Dendritic cell treated with granulocyte-macrophage colony-stimulating factor and Interleukin-4, amounts not matched to agents 40 ng/mL and 50 ng/mL, for 4 days (primary cell): Measurements from ENCODE around the gene ITGA3.

Source experiments
- H3K27ac Mint-ChIP-seq: one replicate; pipeline ENCODE4 v1.8.0; 2022; ENCODE audit warnings: mild to moderate bottlenecking, mixed read lengths
- H3K27me3 Mint-ChIP-seq: one replicate; pipeline ENCODE4 v1.8.0; 2022; ENCODE audit warnings: mild to moderate bottlenecking, mixed read lengths
- H3K36me3 Mint-ChIP-seq: one replicate; pipeline ENCODE4 v1.8.0; 2022; ENCODE audit warnings: low read depth, mixed read lengths
- H3K4me1 Mint-ChIP-seq: one replicate; pipeline ENCODE4 v1.8.0; 2022; ENCODE audit warnings: low read depth, mixed read lengths
- H3K4me3 Mint-ChIP-seq: one replicate; pipeline ENCODE4 v1.8.0; 2022; ENCODE audit warnings: mild to moderate bottlenecking, moderate library complexity, mixed read lengths
- H3K9me3 Mint-ChIP-seq: one replicate; pipeline ENCODE4 v1.8.0; 2022; ENCODE audit warnings: mixed read lengths
- intact Hi-C: fragments of 100-400 bp; cut with micrococcal nuclease; formaldehyde crosslinking; loops from one replicate; pipeline ENCODE4 v1.15.0; 2022

Gene ITGA3

DNA sequence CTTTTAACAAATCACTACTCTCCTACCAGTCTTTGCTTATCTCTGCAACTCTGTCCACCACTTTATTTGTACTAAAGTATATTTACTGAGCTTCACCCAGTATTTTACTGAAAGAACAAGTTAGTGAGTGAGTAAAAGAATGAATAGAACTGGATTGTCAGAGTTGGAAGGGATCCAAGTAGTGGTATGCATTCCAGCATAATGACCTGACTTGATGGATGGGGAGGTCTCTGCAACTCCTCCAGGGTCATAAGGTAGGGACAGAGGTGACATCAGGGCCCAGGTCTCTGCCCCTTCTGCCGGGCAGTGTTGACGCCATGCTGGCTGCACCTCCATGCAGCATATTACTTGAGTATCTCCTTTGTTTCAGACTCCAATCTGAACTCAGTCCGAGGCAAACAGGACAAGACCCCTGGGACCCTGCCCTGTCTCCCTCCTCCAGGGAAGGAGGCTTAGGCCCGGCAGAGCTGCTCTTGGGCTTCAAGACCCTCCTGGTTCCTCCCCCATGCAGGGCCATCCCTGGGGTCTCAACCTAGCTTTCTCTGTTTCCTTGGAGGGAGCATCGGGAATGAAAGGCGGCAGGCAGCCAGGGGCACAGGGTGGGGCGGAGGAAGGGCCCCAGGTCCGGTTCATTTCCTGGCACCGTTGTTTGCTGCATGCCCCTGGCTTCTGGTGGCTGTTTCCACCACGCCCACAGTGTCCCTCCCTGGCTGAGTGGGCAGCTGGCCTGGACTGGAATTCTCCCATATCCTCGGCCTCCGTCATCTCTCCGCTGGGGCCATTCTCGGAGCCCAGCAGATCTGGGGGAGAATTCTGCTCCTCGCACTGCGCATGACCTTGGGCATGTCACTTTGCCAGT, 12.4 kb upstream of the ITGA3 start:
- H3K4me1 Mint-ChIP-seq = peaks cover 6% of the 10 kb centered on the region
- H3K36me3 Mint-ChIP-seq = no peaks in the 10 kb centered on the region
- H3K9me3 Mint-ChIP-seq = no peaks in the 10 kb centered on the region
- H3K4me3 Mint-ChIP-seq = no peak overlapping the region
- no peak overlapping the region for H3K27ac Mint-ChIP-seq
- peaks cover 20% of the 10 kb centered on the region for H3K27me3 Mint-ChIP-seq
- intact Hi-C loops = no loop called here

DNA sequence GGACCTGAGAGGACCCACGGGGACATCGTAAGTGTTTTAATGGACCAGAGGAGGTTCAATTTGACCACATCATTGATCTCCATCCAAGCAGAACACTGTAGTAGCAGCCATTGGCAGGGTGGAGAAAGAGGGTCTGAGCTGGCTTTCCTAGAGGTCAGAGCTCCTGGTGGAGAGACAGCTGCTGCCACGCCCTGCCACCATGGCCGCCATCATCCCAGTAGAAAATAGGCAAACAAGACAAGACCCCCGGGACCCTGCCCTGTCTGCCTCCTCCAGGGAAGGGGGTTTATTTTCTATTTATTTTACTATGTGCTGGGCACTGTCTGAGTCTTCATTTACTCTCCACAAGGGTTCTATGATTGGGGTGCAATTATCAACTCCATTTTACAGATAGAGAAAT, 11.4 kb upstream of the ITGA3 start:
- Mint-ChIP-seq H3K36me3 (no peaks in the 10 kb centered on the region), H3K4me1 (peaks cover 6% of the 10 kb centered on the region), H3K9me3 (no peaks in the 10 kb centered on the region), H3K27me3 (peaks cover 24% of the 10 kb centered on the region), H3K27ac (no peak overlapping the region), H3K4me3 (no peak overlapping the region)
- intact Hi-C loops = no loop called here

DNA sequence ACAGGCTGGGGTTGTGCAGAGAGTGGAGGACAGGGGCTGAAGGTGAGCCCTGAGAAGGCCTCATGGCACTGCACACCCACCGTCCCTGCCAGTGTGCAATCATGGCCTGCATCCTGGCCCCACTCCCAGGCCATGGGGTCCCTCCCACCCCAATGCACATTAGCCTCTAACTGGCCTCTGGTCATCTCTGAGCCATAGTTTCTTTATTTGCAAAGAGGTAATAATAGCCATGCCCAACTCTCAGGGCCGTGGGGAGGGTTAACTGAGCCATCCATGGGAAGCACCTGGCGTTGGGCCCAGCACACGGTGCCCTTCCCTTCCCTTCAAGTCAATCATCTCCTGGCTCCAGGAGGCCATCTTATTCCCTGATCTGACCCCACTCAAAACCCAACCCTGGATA, 10.8 kb upstream of the ITGA3 start:
- no peaks in the 10 kb centered on the region for H3K9me3 Mint-ChIP-seq
- peaks cover 26% of the 10 kb centered on the region for H3K27me3 Mint-ChIP-seq
- H3K36me3 Mint-ChIP-seq = no peaks in the 10 kb centered on the region
- H3K4me3 Mint-ChIP-seq = no peak overlapping the region
- H3K27ac Mint-ChIP-seq = no peak overlapping the region
- H3K4me1 Mint-ChIP-seq = peaks cover 6% of the 10 kb centered on the region
- intact Hi-C loops = no loop called here

DNA sequence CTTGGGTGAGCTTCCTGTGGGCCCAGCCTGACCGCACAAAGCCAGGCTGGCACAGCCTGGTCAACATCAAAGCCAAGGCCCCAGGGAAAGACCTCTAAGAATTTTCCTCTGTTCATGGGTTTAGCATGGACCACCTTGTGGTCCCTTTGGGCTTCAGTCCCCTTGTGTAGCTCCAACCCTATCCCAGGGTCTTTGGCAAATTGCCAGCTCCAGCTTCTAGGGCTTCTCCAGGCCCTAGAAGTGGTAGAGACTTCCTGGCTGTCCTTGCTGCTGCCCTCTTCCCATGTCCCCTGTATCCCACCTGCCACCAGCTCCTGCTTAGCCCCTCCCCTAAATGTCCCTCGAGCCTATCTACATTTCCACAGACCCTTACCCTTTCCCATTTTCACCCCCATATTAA, 9.7 kb upstream of the ITGA3 start:
- H3K4me3 Mint-ChIP-seq = no peak overlapping the region
- intact Hi-C loops = no loop called here
- H3K9me3 Mint-ChIP-seq = no peaks in the 10 kb centered on the region
- peaks cover 23% of the 10 kb centered on the region for H3K27me3 Mint-ChIP-seq
- H3K27ac Mint-ChIP-seq = no peak overlapping the region
- peaks cover 9% of the 10 kb centered on the region for H3K4me1 Mint-ChIP-seq
- H3K36me3 Mint-ChIP-seq = no peaks in the 10 kb centered on the region

DNA sequence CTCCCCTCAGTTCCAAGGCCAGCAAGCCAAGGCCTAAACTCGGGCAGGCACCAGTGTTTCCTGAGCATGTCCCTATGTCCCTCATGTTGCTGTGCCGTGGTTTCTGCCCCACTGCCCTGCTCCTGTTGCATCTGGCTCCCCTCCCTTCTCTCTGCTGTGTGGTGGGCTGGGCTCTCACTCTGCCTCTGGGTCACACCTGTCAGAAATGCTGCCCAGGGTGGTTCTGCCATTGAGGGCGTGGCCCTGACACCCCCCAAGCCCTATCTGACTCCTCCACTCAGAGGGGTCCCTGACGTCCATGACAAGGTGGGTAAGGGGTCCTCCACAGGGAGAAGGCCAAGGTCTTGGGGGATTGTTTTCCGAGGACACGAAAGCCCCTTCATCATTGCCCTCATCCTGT, 9.2 kb upstream of the ITGA3 start:
- Mint-ChIP-seq H3K27ac (no peak overlapping the region), H3K9me3 (no peaks in the 10 kb centered on the region), H3K4me3 (no peak overlapping the region), H3K36me3 (no peaks in the 10 kb centered on the region), H3K4me1 (peaks cover 12% of the 10 kb centered on the region), H3K27me3 (peaks cover 24% of the 10 kb centered on the region)
- intact Hi-C loops = no loop called here

DNA sequence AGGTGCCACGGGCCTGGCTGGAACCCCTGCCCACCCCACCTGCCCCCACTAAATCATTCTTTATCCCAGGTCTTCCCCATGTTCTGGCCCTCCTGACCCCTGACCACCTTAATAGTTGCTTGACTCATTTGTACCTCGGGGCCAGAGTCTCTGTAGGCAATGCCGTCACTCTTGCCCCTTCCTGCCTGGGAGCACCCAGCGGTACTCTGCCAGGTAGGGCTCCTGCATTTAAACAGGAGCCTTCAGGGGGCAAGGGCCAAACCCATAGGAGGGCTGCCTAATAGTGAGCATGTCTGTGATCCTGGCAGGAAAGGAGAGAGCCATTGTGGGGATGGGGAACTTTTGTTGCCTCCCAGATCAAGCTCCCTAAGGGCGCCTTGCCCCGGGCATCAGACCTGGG, 8.8 kb upstream of the ITGA3 start:
- peaks cover 26% of the 10 kb centered on the region for H3K27me3 Mint-ChIP-seq
- H3K4me1 Mint-ChIP-seq = peaks cover 12% of the 10 kb centered on the region
- intact Hi-C loops = no loop called here
- H3K27ac Mint-ChIP-seq = no peak overlapping the region
- no peak overlapping the region for H3K4me3 Mint-ChIP-seq
- H3K9me3 Mint-ChIP-seq = no peaks in the 10 kb centered on the region
- no peaks in the 10 kb centered on the region for H3K36me3 Mint-ChIP-seq

DNA sequence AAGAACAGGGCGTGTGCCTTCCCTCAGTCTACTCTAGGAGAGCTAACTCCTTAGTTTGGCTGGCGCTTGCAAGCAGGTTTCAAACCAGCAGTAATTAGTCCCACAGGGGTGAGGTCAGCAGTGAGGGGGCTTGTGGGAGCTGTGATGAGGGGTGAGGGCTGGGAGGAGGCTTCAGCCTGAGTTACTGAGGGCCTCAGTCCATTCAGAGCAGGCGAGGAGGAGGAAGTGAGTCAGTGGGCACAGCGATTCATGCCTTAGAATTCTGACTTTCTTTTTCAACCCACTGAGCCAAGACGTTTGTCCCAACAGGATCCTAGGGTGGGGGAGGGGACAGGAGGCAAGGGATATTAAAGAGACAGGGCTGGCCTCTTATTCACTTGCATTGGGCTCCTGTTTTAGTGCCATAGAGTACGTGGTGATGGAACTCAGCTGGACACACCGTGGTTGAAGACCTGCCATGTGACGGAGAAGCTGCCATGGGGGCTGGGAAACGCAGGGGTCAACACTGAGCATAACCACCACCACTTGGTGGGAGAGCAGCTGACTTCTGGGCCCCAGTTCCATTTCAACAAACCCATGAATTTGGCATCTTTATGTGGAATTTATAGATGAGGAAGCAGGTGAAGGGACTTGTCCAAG, 8.3 kb upstream of the ITGA3 start:
- peaks cover 12% of the 10 kb centered on the region for H3K4me1 Mint-ChIP-seq
- no peaks in the 10 kb centered on the region for H3K36me3 Mint-ChIP-seq
- H3K27me3 Mint-ChIP-seq = peaks cover 30% of the 10 kb centered on the region
- H3K27ac Mint-ChIP-seq = no peak overlapping the region
- no peaks in the 10 kb centered on the region for H3K9me3 Mint-ChIP-seq
- intact Hi-C loops = no loop called here
- H3K4me3 Mint-ChIP-seq = no peak overlapping the region

DNA sequence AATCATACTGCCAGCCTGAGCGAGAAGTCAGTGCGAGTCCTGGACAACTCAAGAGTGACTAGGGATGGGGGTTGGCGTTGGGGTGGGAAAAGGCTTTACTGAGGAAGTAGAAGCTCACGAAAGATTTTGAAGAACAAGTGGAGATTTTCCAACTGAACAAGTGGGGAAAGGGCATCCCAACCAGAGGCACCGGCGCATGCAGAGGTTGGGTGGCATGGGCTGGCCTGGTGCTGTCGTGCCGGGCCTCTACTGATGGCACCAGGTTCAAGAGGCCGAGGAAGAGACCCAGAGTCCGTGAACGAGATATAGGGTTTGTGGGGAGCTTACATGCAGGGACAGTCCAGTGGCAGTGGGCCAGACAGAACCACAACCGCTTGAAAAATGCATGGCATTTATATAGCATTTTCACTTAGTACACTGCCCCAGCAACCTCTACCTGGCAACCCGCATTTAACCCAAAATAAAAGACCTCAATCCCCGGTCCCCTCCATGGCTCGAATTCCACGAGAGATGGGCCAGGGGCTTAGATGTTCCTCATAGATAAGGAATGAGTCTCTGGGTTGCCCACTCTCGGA, 7.7 kb upstream of the ITGA3 start:
- peaks cover 35% of the 10 kb centered on the region for H3K27me3 Mint-ChIP-seq
- no peak overlapping the region for H3K4me3 Mint-ChIP-seq
- intact Hi-C loops = no loop called here
- no peaks in the 10 kb centered on the region for H3K36me3 Mint-ChIP-seq
- H3K27ac Mint-ChIP-seq = no peak overlapping the region
- no peaks in the 10 kb centered on the region for H3K9me3 Mint-ChIP-seq
- H3K4me1 Mint-ChIP-seq = peaks cover 12% of the 10 kb centered on the region

DNA sequence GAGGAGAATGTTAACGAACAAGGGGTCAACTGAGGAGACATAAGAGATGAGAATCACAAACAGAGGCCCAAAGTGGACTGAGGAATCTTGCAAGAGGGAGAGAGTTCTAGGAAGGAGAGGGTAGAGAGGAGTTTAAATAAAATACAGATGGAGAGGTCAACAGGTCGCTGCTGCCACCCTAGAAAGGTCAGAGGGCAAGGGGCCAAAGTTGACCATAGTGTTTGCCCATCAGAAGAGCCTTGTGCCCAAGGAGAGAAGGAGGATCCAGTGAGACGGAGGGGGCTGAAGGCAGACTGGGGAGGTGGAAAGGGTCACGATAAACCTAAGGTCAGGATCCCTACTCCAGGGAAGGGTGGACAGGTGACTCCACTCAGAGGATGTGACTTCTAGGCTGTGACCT, 6.9 kb upstream of the ITGA3 start:
- H3K27me3 Mint-ChIP-seq = peaks cover 39% of the 10 kb centered on the region
- no peak overlapping the region for H3K4me3 Mint-ChIP-seq
- H3K9me3 Mint-ChIP-seq = no peaks in the 10 kb centered on the region
- intact Hi-C loops = no loop called here
- H3K36me3 Mint-ChIP-seq = no peaks in the 10 kb centered on the region
- H3K4me1 Mint-ChIP-seq = peaks cover 12% of the 10 kb centered on the region
- H3K27ac Mint-ChIP-seq = no peak overlapping the region

DNA sequence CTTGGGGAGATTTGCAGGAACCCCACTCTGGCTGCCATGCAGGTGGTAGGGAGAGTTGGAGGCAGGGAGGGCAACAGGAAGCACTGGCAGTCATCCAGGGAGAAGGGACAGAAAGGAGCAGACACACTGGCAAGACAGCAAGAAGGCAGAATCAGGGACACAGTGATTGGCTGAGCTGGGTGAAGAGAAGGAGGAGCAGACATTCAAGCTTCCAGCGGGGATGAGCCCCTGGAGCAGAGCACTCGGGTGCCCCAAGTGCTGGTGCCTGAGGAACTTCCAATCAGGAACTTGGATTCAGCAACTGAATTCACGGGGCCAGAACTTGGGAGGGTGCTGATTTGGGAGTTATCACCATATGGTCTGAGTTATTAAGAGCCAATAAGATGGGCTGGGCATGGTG, 6.3 kb upstream of the ITGA3 start:
- H3K27ac Mint-ChIP-seq = no peak overlapping the region

DNA sequence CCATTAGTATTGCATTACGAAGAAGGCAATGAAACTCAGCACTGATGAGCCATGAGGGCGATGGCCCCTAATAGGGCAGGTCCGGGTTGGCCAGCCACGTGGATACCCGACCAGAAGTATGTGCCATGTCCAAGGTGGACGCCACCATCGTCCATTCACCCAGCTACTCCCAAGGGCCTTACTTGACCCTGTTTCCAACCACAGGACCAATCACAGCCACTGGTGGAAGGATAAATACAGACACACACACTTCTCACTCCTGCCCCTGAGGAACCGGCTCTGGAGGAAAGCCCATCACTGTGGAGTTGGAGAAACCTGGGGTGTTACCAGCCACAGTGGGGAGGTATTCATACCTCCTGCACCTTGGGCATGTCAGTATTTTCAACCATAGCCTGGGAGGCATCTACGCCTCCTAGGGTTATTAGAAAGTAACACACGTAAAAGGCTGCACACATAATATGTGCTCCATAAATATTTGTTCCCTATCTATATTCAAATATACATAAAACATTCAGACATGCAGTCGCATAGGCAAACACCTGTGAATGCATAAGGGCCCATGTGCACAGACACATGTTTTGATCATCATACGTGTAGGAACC, 5.4 kb upstream of the ITGA3 start:
- H3K9me3 Mint-ChIP-seq = no peaks in the 10 kb centered on the region
- intact Hi-C loops = no loop called here
- H3K27me3 Mint-ChIP-seq = peaks cover 52% of the 10 kb centered on the region
- no peak overlapping the region for H3K4me3 Mint-ChIP-seq
- no peaks in the 10 kb centered on the region for H3K36me3 Mint-ChIP-seq
- no peak overlapping the region for H3K27ac Mint-ChIP-seq
- H3K4me1 Mint-ChIP-seq = peaks cover 20% of the 10 kb centered on the region

More for the DNA sequence above, 6.3 kb upstream of the ITGA3 start:
- intact Hi-C loops = no loop called here
- Mint-ChIP-seq H3K9me3 (no peaks in the 10 kb centered on the region), H3K27me3 (peaks cover 43% of the 10 kb centered on the region), H3K4me3 (no peak overlapping the region), H3K4me1 (peaks cover 12% of the 10 kb centered on the region), H3K36me3 (no peaks in the 10 kb centered on the region)

DNA sequence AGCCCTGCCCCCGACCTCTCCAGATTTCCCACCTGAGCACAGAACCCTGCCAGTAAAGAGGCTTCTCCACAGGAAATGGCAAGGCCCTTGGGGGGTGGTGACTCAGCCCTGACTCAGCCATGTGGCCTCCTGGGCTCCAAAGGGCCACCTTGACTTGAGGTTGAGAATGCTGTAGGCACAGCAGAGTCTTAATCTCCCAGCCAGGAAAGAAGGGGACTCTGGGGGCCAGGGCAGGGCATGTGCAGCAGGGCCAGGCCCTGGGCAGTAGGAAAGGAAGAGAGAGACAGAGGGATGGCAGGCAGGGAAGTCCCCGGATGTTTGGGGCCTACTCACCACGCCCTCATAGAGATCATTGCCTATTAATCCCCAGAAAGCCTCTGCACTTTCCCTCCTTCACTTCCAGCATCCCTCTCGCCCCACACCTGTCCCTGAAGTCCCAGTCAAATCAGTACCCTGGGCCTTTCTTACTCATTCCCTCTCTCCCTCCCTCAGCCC, 4.8 kb upstream of the ITGA3 start:
- Mint-ChIP-seq H3K27ac (no peak overlapping the region), H3K9me3 (no peaks in the 10 kb centered on the region), H3K4me1 (peaks cover 23% of the 10 kb centered on the region), H3K27me3 (peaks cover 57% of the 10 kb centered on the region), H3K36me3 (no peaks in the 10 kb centered on the region), H3K4me3 (no peak overlapping the region)
- intact Hi-C loops = no loop called here

DNA sequence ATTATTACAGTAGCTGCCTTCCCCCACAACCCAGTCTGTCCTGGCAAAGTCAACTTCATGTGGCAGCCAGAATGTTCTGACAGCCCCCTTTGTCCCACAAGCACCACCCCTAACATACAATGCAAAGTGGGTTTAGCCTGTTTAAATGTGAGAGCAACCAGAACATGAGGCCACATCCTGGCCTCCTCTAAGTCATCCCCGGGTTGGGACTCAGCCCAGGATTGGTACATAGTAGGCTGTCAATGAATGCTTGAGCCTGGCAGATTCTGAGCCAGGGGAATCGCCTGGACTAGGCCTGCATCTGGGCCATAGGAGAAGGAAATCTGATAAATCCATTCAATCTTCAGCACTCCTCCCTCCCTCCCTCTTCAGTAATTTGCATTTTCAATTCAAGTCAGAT, 4.3 kb upstream of the ITGA3 start:
- no peak overlapping the region for H3K27ac Mint-ChIP-seq
- intact Hi-C loops = no loop called here
- peaks cover 57% of the 10 kb centered on the region for H3K27me3 Mint-ChIP-seq
- no peaks in the 10 kb centered on the region for H3K36me3 Mint-ChIP-seq
- no peaks in the 10 kb centered on the region for H3K9me3 Mint-ChIP-seq
- H3K4me3 Mint-ChIP-seq = no peak overlapping the region
- peaks cover 28% of the 10 kb centered on the region for H3K4me1 Mint-ChIP-seq

DNA sequence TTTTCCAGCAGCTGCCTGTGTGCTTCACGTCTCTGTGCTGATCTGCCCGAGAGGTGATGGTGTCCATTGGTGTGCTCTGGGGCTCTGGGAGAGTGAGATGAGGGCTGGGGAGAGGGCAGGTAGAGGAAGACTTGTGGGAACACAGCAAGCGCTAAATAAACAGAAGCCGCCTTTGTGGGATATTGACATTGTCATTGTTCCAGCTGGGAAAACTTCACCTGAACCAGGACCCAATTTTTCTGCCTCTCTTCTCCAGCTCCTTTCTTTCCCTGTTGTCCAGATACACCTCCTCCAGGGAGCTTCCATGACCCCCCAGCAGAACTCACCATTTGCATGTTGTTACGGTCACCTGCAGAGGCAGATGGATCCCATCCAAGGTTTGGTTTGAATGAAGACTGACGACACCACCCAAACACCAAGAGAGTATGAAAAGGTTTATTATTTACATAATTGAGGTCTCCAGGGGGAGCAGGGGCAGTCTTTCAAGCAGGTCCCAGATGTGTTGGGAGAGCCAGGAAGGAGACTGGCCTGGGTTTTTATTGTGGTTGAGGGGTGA, 3.6 kb upstream of the ITGA3 start:
- intact Hi-C loops = no loop called here

More for the DNA sequence above, 3.6 kb upstream of the ITGA3 start:
- H3K27me3 Mint-ChIP-seq = peaks cover 63% of the 10 kb centered on the region
- no peak overlapping the region for H3K4me3 Mint-ChIP-seq
- no peaks in the 10 kb centered on the region for H3K9me3 Mint-ChIP-seq
- H3K4me1 Mint-ChIP-seq = peaks cover 33% of the 10 kb centered on the region
- H3K27ac Mint-ChIP-seq = no peak overlapping the region
- H3K36me3 Mint-ChIP-seq = no peaks in the 10 kb centered on the region
